Hepatocyte (in vitro differentiated cells): ENCODE data around the gene GPR78.

Source experiments
- EZH2 ChIP-seq: fragments of 200-600 bp; sonication (generic); IDR thresholded peaks from 2 replicates; pipeline ENCODE4 v1.6.1; 2016; ENCODE audit warnings: antibody characterized with exemption, mild to moderate bottlenecking, borderline replicate concordance
- EZH2phosphoT487 ChIP-seq: fragments of 200-600 bp; sonication (generic); IDR thresholded peaks from one replicate; pipeline ENCODE4 v1.6.1; 2018; ENCODE audit warnings: antibody characterized with exemption, mild to moderate bottlenecking, low read depth, moderate library complexity; ENCODE audit not compliant: unreplicated experiment, severe bottlenecking
- TF ChIP-seq, protein P1 (sequence below): fragments of 200-600 bp; sonication (generic); IDR thresholded peaks from 2 replicates; pipeline ENCODE4 v1.5.1; 2016; ENCODE audit warnings: antibody characterized with exemption, mild to moderate bottlenecking; ENCODE audit not compliant: poor library complexity

- TF ChIP-seq EZH2 (no peak), EZH2phosphoT487 (no peak)
- TF ChIP-seq, protein P1, sequence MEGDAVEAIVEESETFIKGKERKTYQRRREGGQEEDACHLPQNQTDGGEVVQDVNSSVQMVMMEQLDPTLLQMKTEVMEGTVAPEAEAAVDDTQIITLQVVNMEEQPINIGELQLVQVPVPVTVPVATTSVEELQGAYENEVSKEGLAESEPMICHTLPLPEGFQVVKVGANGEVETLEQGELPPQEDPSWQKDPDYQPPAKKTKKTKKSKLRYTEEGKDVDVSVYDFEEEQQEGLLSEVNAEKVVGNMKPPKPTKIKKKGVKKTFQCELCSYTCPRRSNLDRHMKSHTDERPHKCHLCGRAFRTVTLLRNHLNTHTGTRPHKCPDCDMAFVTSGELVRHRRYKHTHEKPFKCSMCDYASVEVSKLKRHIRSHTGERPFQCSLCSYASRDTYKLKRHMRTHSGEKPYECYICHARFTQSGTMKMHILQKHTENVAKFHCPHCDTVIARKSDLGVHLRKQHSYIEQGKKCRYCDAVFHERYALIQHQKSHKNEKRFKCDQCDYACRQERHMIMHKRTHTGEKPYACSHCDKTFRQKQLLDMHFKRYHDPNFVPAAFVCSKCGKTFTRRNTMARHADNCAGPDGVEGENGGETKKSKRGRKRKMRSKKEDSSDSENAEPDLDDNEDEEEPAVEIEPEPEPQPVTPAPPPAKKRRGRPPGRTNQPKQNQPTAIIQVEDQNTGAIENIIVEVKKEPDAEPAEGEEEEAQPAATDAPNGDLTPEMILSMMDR = no peak
Observed at GRCh38 chr4:8606476-8606875, 26.3 kb downstream of the GPR78 start.
